GM12865 (cell line): ENCODE measurements around the gene PLCG1.
A peak's percentile ranks its signal among the peaks of the same experiment; 100 is the strongest.

Experiments
- DNase-seq: peaks from one replicate; pipeline ENCODE4 v3.0.0; 2010; ENCODE audit warnings: low read depth
- H3K4me3 ChIP-seq: 2 replicates; pipeline ENCODE4 v1.5.1; 2011; ENCODE audit warnings: mild to moderate bottlenecking, low read depth, low read length, control low read depth
- CTCF ChIP-seq: IDR thresholded peaks from 2 replicates; pipeline ENCODE4 v1.5.1; 2011; ENCODE audit warnings: low read length, control low read depth, low read depth, inconsistent platforms; ENCODE audit not compliant: insufficient read depth; ENCODE audit errors: missing control alignments

Gene PLCG1

GRCh38 chr20:41169162-41169690 is 31.9 kb downstream of the PLCG1 start:
- DNase-seq = no peak

DNA sequence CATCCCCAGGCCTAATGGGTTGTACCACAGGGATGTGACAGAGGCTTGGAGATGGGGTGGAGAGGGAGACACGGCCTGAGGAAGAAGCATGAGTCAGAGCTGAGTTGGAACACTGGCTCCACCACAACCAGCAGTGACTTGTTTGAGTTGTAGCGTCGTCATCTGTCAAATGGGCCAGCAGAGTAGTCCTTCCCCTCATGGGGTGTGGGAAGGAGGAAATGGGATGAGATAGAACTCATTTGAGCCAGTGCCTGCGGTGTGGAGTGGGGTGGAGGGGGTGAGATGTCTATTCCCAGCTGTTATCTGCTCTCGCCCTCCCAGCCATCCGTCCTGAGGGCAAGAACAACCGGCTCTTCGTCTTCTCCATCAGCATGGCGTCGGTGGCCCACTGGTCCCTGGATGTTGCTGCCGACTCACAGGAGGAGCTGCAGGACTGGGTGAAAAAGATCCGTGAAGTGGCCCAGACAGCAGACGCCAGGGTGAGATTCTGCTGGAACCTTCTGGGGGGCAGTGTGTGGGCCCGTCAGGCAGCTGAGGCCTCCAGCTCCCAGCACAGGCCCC is 32.5 kb downstream of the PLCG1 start:
- DNase-seq = no peak
- TF ChIP-seq CTCF = no peak
- no peak overlapping the region for H3K4me3 ChIP-seq

More at GRCh38 chr20:41169162-41169690, 31.9 kb downstream of the PLCG1 start:
- H3K4me3 ChIP-seq = no peak overlapping the region
- TF ChIP-seq CTCF = no peak

DNA sequence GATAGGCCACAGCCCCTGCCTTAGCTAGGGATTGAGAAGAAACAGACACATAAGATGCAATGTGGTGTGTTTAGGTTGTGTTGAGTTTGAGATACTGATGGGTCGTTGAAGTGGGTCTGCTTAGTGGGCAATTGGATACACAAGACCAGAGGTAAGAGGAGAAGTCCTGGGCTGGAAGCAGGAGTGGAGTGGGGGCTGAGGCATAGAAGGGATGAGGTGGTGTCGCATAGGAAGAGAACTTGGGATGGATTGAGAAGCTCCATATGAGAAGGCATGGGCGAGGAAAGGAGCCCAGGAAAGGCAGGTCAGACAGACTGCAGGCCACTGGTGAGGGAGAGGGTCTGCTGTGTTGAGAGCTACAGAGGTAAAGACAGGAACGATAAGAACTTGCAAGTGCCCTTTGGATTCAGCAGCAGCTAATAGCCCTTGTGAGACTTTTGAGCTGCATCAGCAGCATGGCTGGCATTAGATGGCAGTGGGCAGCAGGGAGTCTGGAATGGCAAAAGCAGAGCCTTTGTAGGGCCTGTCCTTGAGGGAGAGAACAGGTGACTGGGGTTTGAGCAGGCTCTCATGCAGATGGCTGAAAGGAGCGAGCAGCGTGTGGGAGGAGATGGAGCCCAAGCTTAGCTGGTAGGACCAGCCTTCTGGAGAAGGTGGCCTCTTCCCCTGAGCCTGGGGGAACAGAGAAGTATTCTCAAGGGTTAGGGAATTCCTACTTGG is 33.2 kb downstream of the PLCG1 start:
- no peak for TF ChIP-seq CTCF
- DNase-seq = no peak
- H3K4me3 ChIP-seq = no peak overlapping the region

GRCh38 chr20:41171736-41172295 is 34.5 kb downstream of the PLCG1 start:
- no peak for TF ChIP-seq CTCF
- DNase-seq = no peak
- H3K4me3 ChIP-seq = no peak overlapping the region

DNA sequence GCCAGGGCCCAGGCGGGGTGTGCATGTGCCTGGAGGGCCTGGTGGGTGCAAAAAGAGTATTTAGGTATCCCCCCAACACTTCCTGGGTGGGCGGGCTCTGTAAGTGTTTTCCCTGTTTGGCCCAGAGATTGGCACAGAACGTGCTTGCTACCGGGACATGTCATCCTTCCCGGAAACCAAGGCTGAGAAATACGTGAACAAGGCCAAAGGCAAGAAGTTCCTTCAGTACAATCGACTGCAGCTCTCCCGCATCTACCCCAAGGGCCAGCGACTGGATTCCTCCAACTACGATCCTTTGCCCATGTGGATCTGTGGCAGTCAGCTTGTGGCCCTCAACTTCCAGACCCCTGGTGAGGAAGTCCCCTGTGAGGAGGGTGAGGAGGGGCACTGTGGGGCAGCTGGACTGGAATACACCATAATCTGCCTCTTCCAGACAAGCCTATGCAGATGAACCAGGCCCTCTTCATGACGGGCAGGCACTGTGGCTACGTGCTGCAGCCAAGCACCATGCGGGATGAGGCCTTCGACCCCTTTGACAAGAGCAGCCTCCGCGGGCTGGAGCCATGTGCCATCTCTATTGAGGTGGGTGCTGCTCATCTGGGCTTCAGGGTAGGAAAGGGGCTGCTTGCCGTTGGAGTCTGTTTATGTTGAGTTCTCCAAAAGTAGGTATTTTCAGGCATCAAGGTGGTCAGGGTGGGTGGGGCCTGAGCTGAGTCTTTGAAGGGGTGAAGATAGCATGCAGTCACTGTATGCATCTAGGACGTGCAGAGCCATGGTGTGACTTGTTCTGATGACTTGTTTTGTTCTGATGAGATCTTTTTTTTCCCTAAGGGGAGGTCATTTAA is 35.2 kb downstream of the PLCG1 start:
- TF ChIP-seq CTCF = no peak
- H3K4me3 ChIP-seq = no peak overlapping the region
- DNase-seq = no peak

- DNase-seq = peak; percentile 71
- no peak overlapping the region for H3K4me3 ChIP-seq
- TF ChIP-seq CTCF = peak; percentile 96
Observed at GRCh38 chr20:41173161-41173721, 35.9 kb downstream of the PLCG1 start.
